ENCODE measurements around the gene RAI2.

RAI2 gene

GRCh38 chrX:17844236-17844635, 16.9 kb downstream of the RAI2 start:
- Mint-ChIP-seq H3K27ac (no peak overlapping the region), H3K4me3 (no peak overlapping the region), H3K9me3 (no peaks in the 10 kb centered on the region), H3K27me3 (peaks cover 29% of the 10 kb centered on the region), H3K4me1 (ENCODE audit: low read depth) (peaks cover 15% of the 10 kb centered on the region), H3K36me3 (ENCODE audit: low read depth) (no peaks in the 10 kb centered on the region)
- no peak for DNase-seq

- no peak for DNase-seq
- H3K4me3 Mint-ChIP-seq, result no peak overlapping the region
- H3K36me3 Mint-ChIP-seq (ENCODE audit: low read depth), result no peaks in the 10 kb centered on the region
- H3K27me3 Mint-ChIP-seq, result peaks cover 31% of the 10 kb centered on the region
- no peaks in the 10 kb centered on the region for H3K9me3 Mint-ChIP-seq
- H3K4me1 Mint-ChIP-seq (ENCODE audit: low read depth), result peaks cover 5% of the 10 kb centered on the region
- no peak overlapping the region for H3K27ac Mint-ChIP-seq
Observed at GRCh38 chrX:17842769-17843525, 18.2 kb downstream of the RAI2 start.

- Mint-ChIP-seq H3K36me3 (ENCODE audit: low read depth) (no peaks in the 10 kb centered on the region), H3K4me3 (no peak overlapping the region), H3K27me3 (peaks cover 40% of the 10 kb centered on the region), H3K27ac (no peak overlapping the region), H3K4me1 (ENCODE audit: low read depth) (peaks cover 2% of the 10 kb centered on the region), H3K9me3 (no peaks in the 10 kb centered on the region)
- DNase-seq, result no peak
Observed at GRCh38 chrX:17839269-17839668, 21.8 kb downstream of the RAI2 start.

GRCh38 chrX:17836830-17837229, 24.3 kb downstream of the RAI2 start:
- H3K27ac Mint-ChIP-seq, result no peak overlapping the region

DNA sequence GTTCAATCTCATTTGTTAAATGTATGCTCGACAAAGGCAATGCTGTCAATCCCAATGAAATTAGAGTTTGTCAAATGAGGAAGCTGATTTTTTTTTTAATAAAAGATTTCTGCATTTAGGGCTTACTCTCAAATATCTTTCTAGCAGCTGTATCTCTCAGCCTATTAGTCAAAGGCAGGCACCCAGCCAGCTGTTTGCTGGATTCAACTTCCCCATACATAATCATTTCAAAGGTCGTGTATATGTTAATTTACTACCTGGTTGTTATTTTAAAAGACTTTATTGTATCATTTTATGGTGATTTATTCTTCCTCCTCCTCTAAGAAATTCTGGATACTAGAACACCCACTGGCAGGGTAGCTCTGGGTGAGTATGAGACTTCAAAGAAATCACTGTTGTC, 27.1 kb downstream of the RAI2 start:
- Mint-ChIP-seq H3K27me3 (peaks cover 40% of the 10 kb centered on the region), H3K36me3 (ENCODE audit: low read depth) (no peaks in the 10 kb centered on the region), H3K4me3 (no peak overlapping the region), H3K27ac (no peak overlapping the region), H3K4me1 (ENCODE audit: low read depth) (no peaks in the 10 kb centered on the region), H3K9me3 (no peaks in the 10 kb centered on the region)
- DNase-seq, result no peak

More at GRCh38 chrX:17836830-17837229, 24.3 kb downstream of the RAI2 start:
- no peaks in the 10 kb centered on the region for H3K9me3 Mint-ChIP-seq
- H3K4me3 Mint-ChIP-seq, result no peak overlapping the region
- no peak for DNase-seq
- no peaks in the 10 kb centered on the region for H3K36me3 Mint-ChIP-seq (ENCODE audit: low read depth)
- no peaks in the 10 kb centered on the region for H3K4me1 Mint-ChIP-seq (ENCODE audit: low read depth)
- H3K27me3 Mint-ChIP-seq, result peaks cover 42% of the 10 kb centered on the region

- H3K4me3 Mint-ChIP-seq, result no peak overlapping the region
- H3K27me3 Mint-ChIP-seq, result peaks cover 31% of the 10 kb centered on the region
Observed at GRCh38 chrX:17831255-17831654, 29.8 kb downstream of the RAI2 start.

DNA sequence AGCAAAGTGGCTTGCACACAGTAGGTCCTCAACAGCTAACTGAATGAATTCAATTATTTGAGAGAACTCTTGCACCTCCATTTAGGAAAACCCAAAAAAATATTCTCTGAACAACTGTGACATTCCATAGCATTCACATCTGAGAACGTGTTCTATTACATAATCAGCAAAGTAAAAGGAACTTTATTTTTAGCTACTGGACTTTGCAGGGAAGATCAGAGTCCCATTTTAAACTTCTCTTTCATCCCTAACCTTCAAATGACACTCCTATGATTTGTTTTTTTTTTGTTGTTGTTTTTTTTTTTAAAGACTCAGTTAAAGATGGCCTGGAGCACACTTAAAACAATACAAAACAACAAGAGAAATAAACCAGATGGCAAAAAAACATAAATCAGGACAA, 30.9 kb downstream of the RAI2 start:
- Mint-ChIP-seq H3K36me3 (ENCODE audit: low read depth) (no peaks in the 10 kb centered on the region), H3K9me3 (no peaks in the 10 kb centered on the region), H3K27ac (no peak overlapping the region), H3K4me1 (ENCODE audit: low read depth) (no peaks in the 10 kb centered on the region), H3K4me3 (no peak overlapping the region), H3K27me3 (peaks cover 27% of the 10 kb centered on the region)
- no peak for DNase-seq

More at GRCh38 chrX:17831255-17831654, 29.8 kb downstream of the RAI2 start:
- no peak for DNase-seq
- Mint-ChIP-seq H3K9me3 (no peaks in the 10 kb centered on the region), H3K4me1 (ENCODE audit: low read depth) (no peaks in the 10 kb centered on the region), H3K36me3 (ENCODE audit: low read depth) (no peaks in the 10 kb centered on the region), H3K27ac (no peak overlapping the region)

DNA sequence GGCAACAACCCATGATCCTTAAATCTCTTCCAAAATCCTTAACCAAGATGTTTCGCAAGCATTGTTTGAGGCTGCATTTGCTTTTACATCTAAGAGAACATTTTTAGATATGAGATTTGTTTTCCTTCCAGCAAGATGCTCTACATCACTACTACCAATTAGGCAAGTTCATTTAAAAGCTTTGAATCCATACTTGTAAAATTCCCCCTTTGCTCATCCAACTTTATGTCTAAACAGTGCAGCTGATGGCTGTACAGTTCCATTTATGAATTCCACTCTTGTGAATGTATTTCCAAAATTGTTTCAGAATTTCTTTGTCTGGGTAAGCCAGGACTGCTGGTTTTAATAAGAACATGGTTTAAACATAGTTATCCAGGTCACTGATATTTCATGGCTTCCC, 31.5 kb downstream of the RAI2 start:
- Mint-ChIP-seq H3K36me3 (ENCODE audit: low read depth) (no peaks in the 10 kb centered on the region), H3K4me1 (ENCODE audit: low read depth) (no peaks in the 10 kb centered on the region), H3K27me3 (peaks cover 21% of the 10 kb centered on the region), H3K27ac (no peak overlapping the region), H3K4me3 (no peak overlapping the region), H3K9me3 (no peaks in the 10 kb centered on the region)
- no peak for DNase-seq

DNA sequence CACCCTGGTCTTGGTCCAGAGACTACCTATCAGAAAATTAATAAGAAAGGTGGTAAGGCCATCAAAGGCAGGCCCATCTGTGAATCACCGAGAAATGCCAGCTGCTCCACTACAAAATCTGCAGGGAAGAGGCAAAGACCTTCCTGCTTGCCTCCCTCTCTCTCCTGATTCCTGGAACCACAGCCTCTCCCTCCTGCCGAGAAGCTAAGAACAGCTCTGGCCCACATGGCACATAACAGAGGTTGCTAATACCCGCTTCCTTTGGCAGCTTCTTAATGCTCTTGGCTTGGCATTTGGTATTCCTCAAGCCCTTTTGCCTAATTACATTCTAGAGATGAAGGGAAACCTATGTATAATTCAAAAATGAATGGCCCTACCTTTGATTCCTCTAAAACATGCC, 32.9 kb downstream of the RAI2 start:
- H3K27ac Mint-ChIP-seq, result no peak overlapping the region
- no peaks in the 10 kb centered on the region for H3K36me3 Mint-ChIP-seq (ENCODE audit: low read depth)
- no peaks in the 10 kb centered on the region for H3K4me1 Mint-ChIP-seq (ENCODE audit: low read depth)
- H3K27me3 Mint-ChIP-seq, result peaks cover 15% of the 10 kb centered on the region
- no peaks in the 10 kb centered on the region for H3K9me3 Mint-ChIP-seq
- no peak for DNase-seq
- no peak overlapping the region for H3K4me3 Mint-ChIP-seq

- Mint-ChIP-seq H3K36me3 (ENCODE audit: low read depth) (no peaks in the 10 kb centered on the region), H3K9me3 (no peaks in the 10 kb centered on the region), H3K4me3 (no peak overlapping the region), H3K4me1 (ENCODE audit: low read depth) (no peaks in the 10 kb centered on the region), H3K27ac (no peak overlapping the region), H3K27me3 (peaks cover 11% of the 10 kb centered on the region)
- DNase-seq, result no peak
Observed at GRCh38 chrX:17826609-17827496, 34.2 kb downstream of the RAI2 start.

GRCh38 chrX:17824980-17825379, 36.1 kb downstream of the RAI2 start:
- peaks cover 7% of the 10 kb centered on the region for H3K27me3 Mint-ChIP-seq
- no peaks in the 10 kb centered on the region for H3K4me1 Mint-ChIP-seq (ENCODE audit: low read depth)
- no peaks in the 10 kb centered on the region for H3K9me3 Mint-ChIP-seq
- DNase-seq, result no peak
- no peak overlapping the region for H3K27ac Mint-ChIP-seq
- no peaks in the 10 kb centered on the region for H3K36me3 Mint-ChIP-seq (ENCODE audit: low read depth)
- H3K4me3 Mint-ChIP-seq, result no peak overlapping the region

DNA sequence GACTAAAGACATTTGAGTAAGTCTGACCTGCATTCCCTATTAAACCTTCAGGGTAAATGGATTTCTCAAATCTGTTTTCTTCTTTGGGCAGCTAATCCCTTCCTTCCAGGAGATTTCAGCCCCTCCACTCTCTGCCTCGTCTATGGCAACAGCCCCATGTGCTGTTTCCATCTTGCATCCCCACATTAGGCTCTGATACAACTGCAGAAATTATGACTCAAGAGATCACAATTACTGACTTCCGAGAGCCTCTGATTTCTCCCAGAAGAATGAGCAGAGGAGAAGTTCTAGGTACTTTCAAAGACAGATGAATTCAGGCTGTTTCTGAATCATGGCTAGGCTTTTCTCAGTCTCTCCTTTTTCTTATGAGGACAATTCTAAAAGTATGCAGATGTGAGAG, 38.7 kb downstream of the RAI2 start:
- no peak for DNase-seq
- Mint-ChIP-seq H3K4me3 (no peak overlapping the region), H3K4me1 (ENCODE audit: low read depth) (no peaks in the 10 kb centered on the region), H3K27ac (no peak overlapping the region), H3K27me3 (peaks cover 13% of the 10 kb centered on the region), H3K9me3 (no peaks in the 10 kb centered on the region), H3K36me3 (ENCODE audit: low read depth) (no peaks in the 10 kb centered on the region)

DNA sequence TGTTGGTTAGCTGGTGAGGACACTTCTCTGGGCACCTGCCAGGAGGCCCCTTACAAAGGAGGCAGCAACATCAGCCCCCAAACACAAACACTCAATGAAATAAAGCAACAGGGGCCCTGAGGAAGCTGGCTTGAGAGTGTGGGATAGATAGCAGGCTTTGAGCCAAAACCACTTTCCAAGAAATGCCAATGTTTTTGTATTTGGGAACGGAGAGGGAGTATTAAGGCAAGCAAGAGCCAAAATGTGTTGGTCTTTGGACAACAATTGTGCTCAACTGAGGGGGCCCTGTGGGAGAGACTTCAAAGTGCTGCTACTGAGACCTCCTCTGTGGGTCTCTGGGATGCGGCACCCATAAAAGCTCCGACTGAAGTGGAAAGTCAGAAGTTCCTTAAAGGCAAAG, 41.0 kb downstream of the RAI2 start:
- Mint-ChIP-seq H3K9me3 (no peaks in the 10 kb centered on the region), H3K27me3 (peaks cover 26% of the 10 kb centered on the region), H3K27ac (no peak overlapping the region), H3K36me3 (ENCODE audit: low read depth) (no peaks in the 10 kb centered on the region), H3K4me1 (ENCODE audit: low read depth) (no peaks in the 10 kb centered on the region), H3K4me3 (no peak overlapping the region)
- no peak for DNase-seq

DNA sequence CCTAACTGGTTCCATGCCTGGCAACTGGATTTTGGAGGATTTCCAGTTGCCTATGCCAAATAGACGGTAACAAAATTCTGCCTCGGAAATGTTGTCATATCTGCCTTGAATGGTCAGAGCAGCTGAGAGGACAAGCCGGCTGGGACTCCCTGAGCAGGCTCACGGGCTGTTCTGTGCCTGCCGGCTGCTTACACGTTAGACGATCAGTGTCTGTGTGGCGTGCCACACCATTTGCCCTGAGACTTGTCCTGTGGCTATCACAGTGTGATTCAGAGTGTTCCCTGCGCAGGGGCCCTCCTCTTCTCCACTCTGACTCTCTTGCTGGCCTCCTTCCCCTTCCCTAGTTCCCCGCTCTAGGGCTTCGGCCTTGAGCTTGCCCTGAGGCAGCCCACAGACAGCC, 42.4 kb downstream of the RAI2 start:
- Mint-ChIP-seq H3K36me3 (ENCODE audit: low read depth) (no peaks in the 10 kb centered on the region), H3K27ac (no peak overlapping the region), H3K9me3 (no peaks in the 10 kb centered on the region), H3K4me1 (ENCODE audit: low read depth) (no peaks in the 10 kb centered on the region), H3K27me3 (peaks cover 37% of the 10 kb centered on the region), H3K4me3 (no peak overlapping the region)
- no peak for DNase-seq

- H3K4me1 Mint-ChIP-seq (ENCODE audit: low read depth), result no peaks in the 10 kb centered on the region
- no peaks in the 10 kb centered on the region for H3K36me3 Mint-ChIP-seq (ENCODE audit: low read depth)
- H3K4me3 Mint-ChIP-seq, result no peak overlapping the region
- H3K9me3 Mint-ChIP-seq, result no peaks in the 10 kb centered on the region
- H3K27ac Mint-ChIP-seq, result no peak overlapping the region
- no peak for DNase-seq
- peaks cover 39% of the 10 kb centered on the region for H3K27me3 Mint-ChIP-seq
Observed at GRCh38 chrX:17817251-17817650, 43.8 kb downstream of the RAI2 start.
